Measurements from ENCODE around the gene B3GALT6. TPM values are rescaled to one million over a fixed set of nuclear protein-coding genes. Genes with fewer than 3 reads are reported as not detected.
"Not testable (repeated sequence)": the region's sequence is repeated elsewhere in the genome, so short reads cannot be mapped to it uniquely, and the experiment has no call there.

The B3GALT6 gene
- polyA plus RNA-seq: 5.6 TPM

- peak within 1 kb of the TSS; percentile 91 to 97 (median 95) for H3K4me3 Mint-ChIP-seq
- no peaks in the 10 kb centered on the region for H3K9me3 Mint-ChIP-seq
- peaks cover 3 to 20% (median 19%) of the 10 kb centered on the region in 3 donors for H3K4me1 Mint-ChIP-seq
- H3K27ac Mint-ChIP-seq: peak within 1 kb of the TSS; percentile 86 to 93 (median 93)
- no peaks in the 10 kb centered on the region for H3K27me3 Mint-ChIP-seq
- H3K36me3 Mint-ChIP-seq: no peaks in the 10 kb centered on the region
These were observed at the start of gene B3GALT6 for GRCh38 chr1:1232208-1232795. B3GALT6 (plus strand) TSS chr1:1232237; CDS start chr1:1232279, 42 bp downstream.

- Mint-ChIP-seq H3K9me3 (no peaks in the 10 kb centered on the region), H3K36me3 (no peaks in the 10 kb centered on the region), H3K27ac (no peak overlapping the region), H3K4me1 (peaks cover 0 to 2% (median 0%) of the 10 kb centered on the region in 3 donors), H3K27me3 (peaks cover 11% of the 10 kb centered on the region), H3K4me3 (peak overlapping the region in 1 of 4 donors; percentile 9)
These were observed 49.4 kb upstream of the B3GALT6 start for GRCh38 chr1:1182491-1183220.

GRCh38 chr1:1183221-1183747, 48.8 kb upstream of the B3GALT6 start:
- Mint-ChIP-seq H3K4me3 (peak overlapping the region in 1 of 4 donors; percentile 47), H3K27ac (no peak overlapping the region)

GRCh38 chr1:1183833-1184775, 47.9 kb upstream of the B3GALT6 start:
- peak overlapping the region in 1 of 3 donors; percentile 50 for H3K27ac Mint-ChIP-seq
- peaks cover 9% of the 10 kb centered on the region for H3K27me3 Mint-ChIP-seq
- peaks cover 0 to 3% (median 0%) of the 10 kb centered on the region in 3 donors for H3K9me3 Mint-ChIP-seq
- H3K4me3 Mint-ChIP-seq: peak overlapping the region in 1 of 4 donors; percentile 45
- no peaks in the 10 kb centered on the region for H3K36me3 Mint-ChIP-seq
- peaks cover 0 to 2% (median 2%) of the 10 kb centered on the region in 3 donors for H3K4me1 Mint-ChIP-seq

More at GRCh38 chr1:1183221-1183747, 48.8 kb upstream of the B3GALT6 start:
- H3K4me1 Mint-ChIP-seq: peaks cover 0 to 2% (median 0%) of the 10 kb centered on the region in 3 donors
- no peaks in the 10 kb centered on the region for H3K36me3 Mint-ChIP-seq
- H3K27me3 Mint-ChIP-seq: peaks cover 11% of the 10 kb centered on the region
- H3K9me3 Mint-ChIP-seq: peaks cover 0 to 3% (median 0%) of the 10 kb centered on the region in 3 donors

GRCh38 chr1:1185101-1185765, 46.8 kb upstream of the B3GALT6 start:
- H3K27me3 Mint-ChIP-seq: peaks cover 9% of the 10 kb centered on the region
- H3K36me3 Mint-ChIP-seq: no peaks in the 10 kb centered on the region
- H3K27ac Mint-ChIP-seq: no peak overlapping the region
- H3K9me3 Mint-ChIP-seq: peaks cover 0 to 3% (median 0%) of the 10 kb centered on the region in 3 donors
- no peak overlapping the region for H3K4me3 Mint-ChIP-seq
- H3K4me1 Mint-ChIP-seq: peaks cover 0 to 8% (median 2%) of the 10 kb centered on the region in 3 donors

GRCh38 chr1:1187938-1188337, 44.1 kb upstream of the B3GALT6 start:
- no peak overlapping the region for H3K27ac Mint-ChIP-seq
- peaks cover 3% of the 10 kb centered on the region for H3K27me3 Mint-ChIP-seq
- H3K36me3 Mint-ChIP-seq: no peaks in the 10 kb centered on the region
- no peak overlapping the region for H3K4me3 Mint-ChIP-seq
- H3K4me1 Mint-ChIP-seq: peaks cover 0 to 8% (median 2%) of the 10 kb centered on the region in 3 donors
- H3K9me3 Mint-ChIP-seq: peaks cover 0 to 4% (median 3%) of the 10 kb centered on the region in 3 donors

GRCh38 chr1:1189111-1189510, 42.9 kb upstream of the B3GALT6 start:
- Mint-ChIP-seq H3K36me3 (no peaks in the 10 kb centered on the region), H3K27me3 (peaks cover 1% of the 10 kb centered on the region), H3K4me3 (no peak overlapping the region), H3K27ac (no peak overlapping the region), H3K9me3 (peaks cover under 1 to 4% (median 3%) of the 10 kb centered on the region in 3 donors), H3K4me1 (peaks cover 0 to 8% (median 2%) of the 10 kb centered on the region in 3 donors)

GRCh38 chr1:1191734-1192133, 40.3 kb upstream of the B3GALT6 start:
- peaks cover 1% of the 10 kb centered on the region for H3K36me3 Mint-ChIP-seq
- peaks cover 5 to 9% (median 8%) of the 10 kb centered on the region in 3 donors for H3K9me3 Mint-ChIP-seq
- H3K4me1 Mint-ChIP-seq: peaks cover 0 to 8% (median 0%) of the 10 kb centered on the region in 3 donors
- H3K27ac Mint-ChIP-seq: no peak overlapping the region
- H3K4me3 Mint-ChIP-seq: no peak overlapping the region
- H3K27me3 Mint-ChIP-seq: peaks cover 1% of the 10 kb centered on the region

- H3K4me1 Mint-ChIP-seq: no peaks in the 10 kb centered on the region
- H3K4me3 Mint-ChIP-seq: no peak overlapping the region
- H3K36me3 Mint-ChIP-seq: peaks cover 1% of the 10 kb centered on the region
- peaks cover 2 to 9% (median 8%) of the 10 kb centered on the region in 3 donors for H3K9me3 Mint-ChIP-seq
- peaks cover 1% of the 10 kb centered on the region for H3K27me3 Mint-ChIP-seq
- peak overlapping the region in 1 of 3 donors; percentile 32 for H3K27ac Mint-ChIP-seq
These were observed 37.3 kb upstream of the B3GALT6 start for GRCh38 chr1:1194723-1195122.

- H3K4me3 Mint-ChIP-seq: peak overlapping the region in 1 of 4 donors; percentile 22
- H3K27me3 Mint-ChIP-seq, H3K4me1 Mint-ChIP-seq, H3K27ac Mint-ChIP-seq, H3K36me3 Mint-ChIP-seq, H3K9me3 Mint-ChIP-seq: not testable (repeated sequence)
These were observed 36.3 kb upstream of the B3GALT6 start for GRCh38 chr1:1195726-1196125.

GRCh38 chr1:1196431-1197187, 35.4 kb upstream of the B3GALT6 start:
- peaks cover 0 to 1% (median 0%) of the 10 kb centered on the region in 3 donors for H3K4me1 Mint-ChIP-seq
- peak overlapping the region in 1 of 4 donors; percentile 41 for H3K4me3 Mint-ChIP-seq
- H3K27ac Mint-ChIP-seq: no peak overlapping the region
- H3K27me3 Mint-ChIP-seq: no peaks in the 10 kb centered on the region
- peaks cover 1% of the 10 kb centered on the region for H3K36me3 Mint-ChIP-seq
- peaks cover 2 to 9% (median 8%) of the 10 kb centered on the region in 3 donors for H3K9me3 Mint-ChIP-seq

- Mint-ChIP-seq H3K4me3 (no peak overlapping the region), H3K27me3 (no peaks in the 10 kb centered on the region), H3K4me1 (peaks cover 0 to 1% (median 0%) of the 10 kb centered on the region in 3 donors), H3K27ac (no peak overlapping the region), H3K36me3 (peaks cover 1% of the 10 kb centered on the region), H3K9me3 (peaks cover 2 to 9% (median 4%) of the 10 kb centered on the region in 3 donors)
These were observed 34.9 kb upstream of the B3GALT6 start for GRCh38 chr1:1197188-1197500.

GRCh38 chr1:1197551-1198422, 34.2 kb upstream of the B3GALT6 start:
- H3K27ac Mint-ChIP-seq: no peak overlapping the region
- H3K4me3 Mint-ChIP-seq: no peak overlapping the region
- no peaks in the 10 kb centered on the region for H3K27me3 Mint-ChIP-seq

More at GRCh38 chr1:1197551-1198422, 34.2 kb upstream of the B3GALT6 start:
- peaks cover 2 to 9% (median 4%) of the 10 kb centered on the region in 3 donors for H3K9me3 Mint-ChIP-seq
- H3K4me1 Mint-ChIP-seq: peaks cover 0 to 1% (median 0%) of the 10 kb centered on the region in 3 donors
- peaks cover 1% of the 10 kb centered on the region for H3K36me3 Mint-ChIP-seq
